22Rv1 (cell line): ENCODE measurements around the gene YBX1.

ENCODE experiments used
- CTCF ChIP-seq: fragments of 450-650 bp; IDR thresholded peaks from 2 replicates; pipeline ENCODE4 v1.5.1; 2017; ENCODE audit warnings: mild to moderate bottlenecking
- ZFX ChIP-seq: fragments of 450-650 bp; IDR thresholded peaks from 2 replicates; pipeline ENCODE4 v1.6.1; 2017; ENCODE audit warnings: antibody characterized with exemption, borderline replicate concordance

- TF ChIP-seq CTCF: no peak
- TF ChIP-seq ZFX: no peak
Observed at GRCh38 chr1:42740851-42741580, 58.8 kb downstream of the YBX1 start.
